Measurements from ENCODE around the gene EMX2.

Gene EMX2

DNA sequence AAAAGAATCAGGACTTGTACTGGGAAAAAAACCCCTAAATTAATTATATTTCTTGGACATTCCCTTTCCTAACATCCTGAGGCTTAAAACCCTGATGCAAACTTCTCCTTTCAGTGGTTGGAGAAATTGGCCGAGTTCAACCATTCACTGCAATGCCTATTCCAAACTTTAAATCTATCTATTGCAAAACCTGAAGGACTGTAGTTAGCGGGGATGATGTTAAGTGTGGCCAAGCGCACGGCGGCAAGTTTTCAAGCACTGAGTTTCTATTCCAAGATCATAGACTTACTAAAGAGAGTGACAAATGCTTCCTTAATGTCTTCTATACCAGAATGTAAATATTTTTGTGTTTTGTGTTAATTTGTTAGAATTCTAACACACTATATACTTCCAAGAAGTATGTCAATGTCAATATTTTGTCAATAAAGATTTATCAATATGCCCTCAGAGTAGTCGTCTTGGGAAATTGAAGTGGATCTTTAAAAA is 6.6 kb downstream of the EMX2 start:
- DNase-seq: no peak
- Histone ChIP-seq H3K27ac (no peak overlapping the region), H3K9me3 (ENCODE audit: severe bottlenecking) (peaks cover 2% of the 10 kb centered on the region), H3K36me3 (no peaks in the 10 kb centered on the region), H3K27me3 (ENCODE audit: insufficient read depth, low read depth, severe bottlenecking) (peaks cover 97% of the 10 kb centered on the region), H3K4me3 (ENCODE audit: low read depth, low read length) (no peak overlapping the region)
- TF ChIP-seq, protein P1, sequence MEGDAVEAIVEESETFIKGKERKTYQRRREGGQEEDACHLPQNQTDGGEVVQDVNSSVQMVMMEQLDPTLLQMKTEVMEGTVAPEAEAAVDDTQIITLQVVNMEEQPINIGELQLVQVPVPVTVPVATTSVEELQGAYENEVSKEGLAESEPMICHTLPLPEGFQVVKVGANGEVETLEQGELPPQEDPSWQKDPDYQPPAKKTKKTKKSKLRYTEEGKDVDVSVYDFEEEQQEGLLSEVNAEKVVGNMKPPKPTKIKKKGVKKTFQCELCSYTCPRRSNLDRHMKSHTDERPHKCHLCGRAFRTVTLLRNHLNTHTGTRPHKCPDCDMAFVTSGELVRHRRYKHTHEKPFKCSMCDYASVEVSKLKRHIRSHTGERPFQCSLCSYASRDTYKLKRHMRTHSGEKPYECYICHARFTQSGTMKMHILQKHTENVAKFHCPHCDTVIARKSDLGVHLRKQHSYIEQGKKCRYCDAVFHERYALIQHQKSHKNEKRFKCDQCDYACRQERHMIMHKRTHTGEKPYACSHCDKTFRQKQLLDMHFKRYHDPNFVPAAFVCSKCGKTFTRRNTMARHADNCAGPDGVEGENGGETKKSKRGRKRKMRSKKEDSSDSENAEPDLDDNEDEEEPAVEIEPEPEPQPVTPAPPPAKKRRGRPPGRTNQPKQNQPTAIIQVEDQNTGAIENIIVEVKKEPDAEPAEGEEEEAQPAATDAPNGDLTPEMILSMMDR (IDR thresholded peaks at IDR 0.05; ENCODE audit: low read depth, low read length): no peak

GRCh38 chr10:117550076-117550475 is 7.5 kb downstream of the EMX2 start:
- H3K9me3 ChIP-seq (ENCODE audit: severe bottlenecking): peaks cover 2% of the 10 kb centered on the region
- no peak for DNase-seq
- TF ChIP-seq, protein P1 (IDR thresholded peaks at IDR 0.05; ENCODE audit: low read depth, low read length): no peak
- peaks cover 97% of the 10 kb centered on the region for H3K27me3 ChIP-seq (ENCODE audit: insufficient read depth, low read depth, severe bottlenecking)
- H3K27ac ChIP-seq: no peak overlapping the region
- no peak overlapping the region for H3K4me3 ChIP-seq (ENCODE audit: low read depth, low read length)
- H3K36me3 ChIP-seq: no peaks in the 10 kb centered on the region

DNA sequence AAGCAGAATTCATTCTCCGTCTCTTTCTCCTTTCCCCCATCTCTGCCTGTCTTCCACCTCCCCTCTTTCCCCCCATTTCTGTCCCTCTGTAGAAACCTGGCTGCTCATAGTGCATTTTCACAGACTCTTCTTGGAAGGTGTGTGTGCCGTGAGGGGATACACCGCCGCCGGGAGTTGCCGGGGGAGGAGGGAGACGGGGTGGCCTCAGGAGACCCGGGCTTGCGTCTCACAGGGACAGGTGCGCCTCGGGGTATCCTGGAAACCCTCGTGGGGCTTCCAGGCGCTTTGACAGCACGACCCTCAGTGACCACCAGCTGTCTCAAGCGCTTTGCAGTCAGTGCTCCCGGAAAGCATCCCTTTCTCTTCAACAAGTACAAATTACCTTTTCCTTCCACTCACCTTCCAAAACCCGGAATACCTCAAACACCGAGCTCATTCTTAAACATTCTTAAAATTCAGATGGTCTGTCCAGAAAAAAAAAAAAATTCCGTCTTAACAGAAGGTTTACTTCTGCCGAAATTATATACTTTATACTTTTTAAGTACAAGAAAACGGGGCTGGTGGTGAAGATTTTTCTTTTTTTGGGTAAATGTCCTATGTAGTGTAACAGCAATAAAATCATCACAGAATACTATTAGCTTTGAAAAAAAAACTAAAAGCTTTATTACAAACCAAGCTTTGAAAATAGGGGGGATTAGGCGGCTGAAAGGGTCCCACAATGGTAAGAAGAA is 8.2 kb downstream of the EMX2 start:
- no peak overlapping the region for H3K27ac ChIP-seq
- no peak for DNase-seq
- peaks cover 2% of the 10 kb centered on the region for H3K9me3 ChIP-seq (ENCODE audit: severe bottlenecking)
- no peak overlapping the region for H3K4me3 ChIP-seq (ENCODE audit: low read depth, low read length)
- peaks cover 97% of the 10 kb centered on the region for H3K27me3 ChIP-seq (ENCODE audit: insufficient read depth, low read depth, severe bottlenecking)
- TF ChIP-seq, protein P1 (IDR thresholded peaks at IDR 0.05; ENCODE audit: low read depth, low read length): no peak
- H3K36me3 ChIP-seq: no peaks in the 10 kb centered on the region

- no peak overlapping the region for H3K4me3 ChIP-seq (ENCODE audit: low read depth, low read length)
- H3K27ac ChIP-seq: no peak overlapping the region
- no peaks in the 10 kb centered on the region for H3K36me3 ChIP-seq
- TF ChIP-seq, protein P1 (IDR thresholded peaks at IDR 0.05; ENCODE audit: low read depth, low read length): no peak
- DNase-seq: no peak
- peaks cover 97% of the 10 kb centered on the region for H3K27me3 ChIP-seq (ENCODE audit: insufficient read depth, low read depth, severe bottlenecking)
- H3K9me3 ChIP-seq (ENCODE audit: severe bottlenecking): peaks cover 2% of the 10 kb centered on the region
Measured at GRCh38 chr10:117551330-117552155, 9.0 kb downstream of the EMX2 start.

DNA sequence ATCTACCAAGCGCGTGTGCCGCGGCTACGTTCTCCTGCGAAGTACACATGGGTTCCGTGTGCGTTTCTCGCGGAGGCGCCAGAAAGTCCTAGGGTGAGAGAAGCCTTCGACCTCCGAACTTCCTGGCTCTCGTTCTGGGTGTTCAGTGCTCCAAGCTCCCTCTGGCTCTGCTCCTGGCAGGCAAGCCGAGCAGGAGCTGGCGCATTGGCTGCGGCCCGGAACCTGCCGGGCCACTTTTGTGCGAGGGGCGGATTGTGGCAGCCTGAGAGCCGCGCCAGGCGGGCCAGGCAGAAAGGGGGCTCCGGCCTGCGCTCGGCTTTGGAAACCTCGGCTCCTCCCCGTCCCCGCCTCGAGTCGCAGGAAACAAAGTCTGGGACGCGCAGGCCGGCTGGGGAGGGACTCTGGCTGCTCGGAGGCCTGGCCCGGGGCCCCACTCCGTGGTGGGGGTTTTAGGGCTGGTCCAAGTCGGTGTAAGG is 9.6 kb downstream of the EMX2 start:
- no peak for DNase-seq
- no peaks in the 10 kb centered on the region for H3K36me3 ChIP-seq
- H3K27ac ChIP-seq: no peak overlapping the region
- TF ChIP-seq, protein P1 (IDR thresholded peaks at IDR 0.05; ENCODE audit: low read depth, low read length): no peak
- peaks cover 2% of the 10 kb centered on the region for H3K9me3 ChIP-seq (ENCODE audit: severe bottlenecking)
- H3K4me3 ChIP-seq (ENCODE audit: low read depth, low read length): no peak overlapping the region
- peaks cover 97% of the 10 kb centered on the region for H3K27me3 ChIP-seq (ENCODE audit: insufficient read depth, low read depth, severe bottlenecking)

All from WERI-Rb-1 (cell line).